ENCODE results near the gene DEDD.
A peak's percentile ranks its signal among the peaks of the same experiment; 100 is the strongest.
"Not testable (repeated sequence)": the region's sequence is repeated elsewhere in the genome, so short reads cannot be mapped to it uniquely, and the experiment has no call there.

Gene DEDD

DNA sequence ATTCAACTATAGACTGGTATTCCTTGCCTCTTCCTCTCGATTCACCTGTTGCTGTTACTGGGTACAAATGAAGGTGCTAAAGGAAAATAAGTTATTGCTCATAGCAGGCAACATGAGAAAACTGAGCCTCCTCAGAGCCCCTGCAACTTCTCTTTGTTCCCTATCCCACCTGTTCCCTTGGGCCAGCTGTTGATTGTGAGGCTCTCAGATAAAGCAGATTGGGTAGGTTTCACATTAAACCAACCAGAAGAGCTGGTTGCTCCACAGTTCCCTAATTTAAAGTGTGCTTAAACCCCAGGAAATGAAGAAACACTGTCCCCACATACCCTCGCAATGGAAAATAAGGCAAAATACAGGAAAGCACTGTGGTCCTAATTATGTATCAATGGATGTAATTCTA, 4.8 kb downstream of the DEDD start:
- peaks cover 14% of the 10 kb centered on the region for H3K4me1 ChIP-seq (ENCODE audit: control insufficient read depth, insufficient read depth, low read length, unreplicated experiment)
- no peak overlapping the region for H3K4me3 ChIP-seq (ENCODE audit: low read depth, low read length)
- no peak overlapping the region for H3K27ac ChIP-seq (ENCODE audit: low read depth, low read length)
- no peaks in the 10 kb centered on the region for H3K27me3 ChIP-seq (ENCODE audit: insufficient read depth, low read length)
- H3K79me2 ChIP-seq (ENCODE audit: control insufficient read depth, insufficient read depth, low read length, unreplicated experiment) = peaks cover 64% of the 10 kb centered on the region
- H2AFZ ChIP-seq (ENCODE audit: low read length, unreplicated experiment) = no peak overlapping the region
- H3K36me3 ChIP-seq (ENCODE audit: insufficient read depth, low read length) = peaks cover 22% of the 10 kb centered on the region

DNA sequence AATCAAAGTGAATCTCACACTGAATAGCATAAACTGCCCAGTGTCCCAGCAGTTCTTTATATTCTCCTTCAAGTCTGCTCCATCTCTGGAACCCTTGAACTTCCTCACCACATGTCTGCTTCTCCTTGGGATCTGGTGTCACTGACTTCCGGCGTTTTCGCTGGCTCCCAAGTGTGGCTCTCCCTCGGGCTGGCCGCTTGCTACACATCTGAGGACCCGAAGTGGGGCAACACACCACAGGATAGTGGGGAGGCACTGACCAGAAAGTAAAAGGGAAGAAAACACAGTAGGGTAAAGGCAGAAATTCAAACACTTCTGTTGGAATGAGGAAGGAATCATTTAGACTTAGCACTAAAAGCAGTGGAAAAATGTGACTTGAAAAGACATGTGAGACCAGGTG, 9.5 kb downstream of the DEDD start:
- Histone ChIP-seq H3K4me1 (ENCODE audit: control insufficient read depth, insufficient read depth, low read length, unreplicated experiment) (peaks cover 19% of the 10 kb centered on the region), H3K36me3 (ENCODE audit: insufficient read depth, low read length) (peaks cover 21% of the 10 kb centered on the region; the same call in 1 of the 2 replicates), H2AFZ (ENCODE audit: low read length, unreplicated experiment) (no peak overlapping the region), H3K79me2 (ENCODE audit: control insufficient read depth, insufficient read depth, low read length, unreplicated experiment) (peaks cover 34% of the 10 kb centered on the region), H3K27me3 (ENCODE audit: insufficient read depth, low read length) (no peaks in the 10 kb centered on the region), H3K4me3 (ENCODE audit: low read depth, low read length) (no peak overlapping the region), H3K27ac (ENCODE audit: low read depth, low read length) (no peak overlapping the region)

DNA sequence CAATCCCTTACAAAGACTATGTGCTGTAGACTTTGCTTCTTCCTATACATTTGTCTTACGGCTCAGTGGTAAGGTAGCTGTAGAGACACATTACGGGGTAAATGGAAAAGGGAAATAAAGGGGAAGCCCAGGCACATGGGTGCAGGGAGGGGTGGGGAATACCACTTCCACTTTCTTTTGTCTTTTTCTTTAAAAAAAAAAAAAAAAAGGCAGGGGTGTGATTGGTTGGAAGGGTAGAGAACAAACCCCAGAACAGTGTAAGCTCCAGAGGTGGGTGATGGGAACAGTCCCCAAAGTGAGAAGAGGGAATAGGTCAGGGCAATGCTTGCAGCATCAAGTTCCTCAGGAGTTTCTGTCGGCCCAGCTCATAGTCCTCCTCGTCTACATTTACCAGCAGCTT, 10.6 kb downstream of the DEDD start:
- Histone ChIP-seq H3K36me3 (ENCODE audit: insufficient read depth, low read length) (peaks cover 12% of the 10 kb centered on the region; the same call in 1 of the 2 replicates), H3K79me2 (ENCODE audit: control insufficient read depth, insufficient read depth, low read length, unreplicated experiment) (peaks cover 32% of the 10 kb centered on the region)

DNA sequence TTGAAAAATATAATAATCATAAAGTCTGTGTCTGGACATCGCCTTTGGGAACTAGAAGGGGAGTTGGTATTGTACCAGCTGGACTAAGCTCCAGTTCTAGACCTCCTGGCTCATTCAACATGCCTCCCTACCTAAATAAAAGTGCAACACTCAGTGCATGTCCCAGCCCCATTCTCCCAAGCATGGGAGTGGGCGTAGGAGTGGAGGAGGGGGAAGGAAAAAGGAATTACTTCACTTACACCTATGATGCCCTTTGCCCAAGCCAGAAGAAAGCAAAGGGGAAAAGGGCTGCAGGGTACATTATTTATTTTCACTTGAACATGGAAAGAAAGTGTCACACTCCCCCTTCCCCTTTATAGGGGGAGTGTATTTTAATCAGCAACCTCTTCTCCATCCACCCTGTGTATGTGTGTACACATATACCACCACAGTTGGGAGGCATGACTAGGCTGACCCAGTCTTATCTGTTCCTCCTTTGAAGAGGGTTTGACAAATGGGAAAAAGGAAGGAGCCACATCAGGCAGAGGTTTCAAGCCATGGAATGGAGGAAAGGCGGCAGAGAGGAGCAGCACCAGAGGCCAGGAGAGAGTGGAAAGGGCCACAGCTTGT, 11.3 kb downstream of the DEDD start:
- no peaks in the 10 kb centered on the region for H3K27me3 ChIP-seq (ENCODE audit: insufficient read depth, low read length)
- H3K4me3 ChIP-seq (ENCODE audit: low read depth, low read length) = no peak overlapping the region
- H3K4me1 ChIP-seq (ENCODE audit: control insufficient read depth, insufficient read depth, low read length, unreplicated experiment) = peaks cover 21% of the 10 kb centered on the region
- H3K27ac ChIP-seq (ENCODE audit: low read depth, low read length) = no peak overlapping the region
- H2AFZ ChIP-seq (ENCODE audit: low read length, unreplicated experiment) = no peak overlapping the region
- peaks cover 11% of the 10 kb centered on the region; the same call in 1 of the 2 replicates for H3K36me3 ChIP-seq (ENCODE audit: insufficient read depth, low read length)
- peaks cover 35% of the 10 kb centered on the region for H3K79me2 ChIP-seq (ENCODE audit: control insufficient read depth, insufficient read depth, low read length, unreplicated experiment)

More for the DNA sequence above, 10.6 kb downstream of the DEDD start:
- Histone ChIP-seq H2AFZ (ENCODE audit: low read length, unreplicated experiment) (no peak overlapping the region), H3K27ac (ENCODE audit: low read depth, low read length) (no peak overlapping the region), H3K27me3 (ENCODE audit: insufficient read depth, low read length) (no peaks in the 10 kb centered on the region), H3K4me3 (ENCODE audit: low read depth, low read length) (no peak overlapping the region), H3K4me1 (ENCODE audit: control insufficient read depth, insufficient read depth, low read length, unreplicated experiment) (peaks cover 19% of the 10 kb centered on the region)

DNA sequence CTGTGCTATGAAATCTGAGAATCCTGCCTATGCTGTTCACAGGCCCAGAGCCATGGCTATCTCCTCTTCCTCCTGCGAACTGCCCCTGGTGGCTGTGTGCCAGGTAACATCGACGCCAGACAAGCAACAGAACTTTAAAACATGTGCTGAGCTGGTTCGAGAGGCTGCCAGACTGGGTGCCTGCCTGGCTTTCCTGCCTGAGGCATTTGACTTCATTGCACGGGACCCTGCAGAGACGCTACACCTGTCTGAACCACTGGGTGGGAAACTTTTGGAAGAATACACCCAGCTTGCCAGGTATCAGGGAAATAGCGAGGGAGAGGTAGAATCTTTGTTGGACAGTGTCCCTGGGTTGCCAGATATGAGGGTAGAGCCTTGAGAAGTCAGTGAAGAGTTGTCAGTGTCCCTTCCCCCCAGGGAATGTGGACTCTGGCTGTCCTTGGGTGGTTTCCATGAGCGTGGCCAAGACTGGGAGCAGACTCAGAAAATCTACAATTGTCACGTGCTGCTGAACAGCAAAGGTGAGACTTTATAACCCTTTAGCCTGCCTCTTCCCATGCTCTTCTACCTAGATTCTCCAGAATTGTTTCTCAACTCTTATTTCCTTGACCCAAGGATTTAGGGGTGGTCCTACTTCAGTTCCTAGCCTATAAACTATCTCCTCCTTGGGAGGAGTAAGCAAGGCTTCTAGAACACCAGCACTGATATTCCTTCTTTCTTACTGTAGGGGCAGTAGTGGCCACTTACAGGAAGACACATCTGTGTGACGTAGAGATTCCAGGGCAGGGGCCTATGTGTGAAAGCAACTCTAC, 13.2 kb downstream of the DEDD start:
- Histone ChIP-seq H3K27ac (ENCODE audit: low read depth, low read length) (peak overlapping the region; percentile 87), H3K79me2 (ENCODE audit: control insufficient read depth, insufficient read depth, low read length, unreplicated experiment) (peaks cover 44% of the 10 kb centered on the region), H3K4me3 (ENCODE audit: low read depth, low read length) (peak overlapping the region; percentile 93), H3K4me1 (ENCODE audit: control insufficient read depth, insufficient read depth, low read length, unreplicated experiment) (peaks cover 38% of the 10 kb centered on the region), H3K27me3 (ENCODE audit: insufficient read depth, low read length) (no peaks in the 10 kb centered on the region), H2AFZ (ENCODE audit: low read length, unreplicated experiment) (no peak overlapping the region), H3K36me3 (ENCODE audit: insufficient read depth, low read length) (peaks cover 11% of the 10 kb centered on the region; the same call in 1 of the 2 replicates)

DNA sequence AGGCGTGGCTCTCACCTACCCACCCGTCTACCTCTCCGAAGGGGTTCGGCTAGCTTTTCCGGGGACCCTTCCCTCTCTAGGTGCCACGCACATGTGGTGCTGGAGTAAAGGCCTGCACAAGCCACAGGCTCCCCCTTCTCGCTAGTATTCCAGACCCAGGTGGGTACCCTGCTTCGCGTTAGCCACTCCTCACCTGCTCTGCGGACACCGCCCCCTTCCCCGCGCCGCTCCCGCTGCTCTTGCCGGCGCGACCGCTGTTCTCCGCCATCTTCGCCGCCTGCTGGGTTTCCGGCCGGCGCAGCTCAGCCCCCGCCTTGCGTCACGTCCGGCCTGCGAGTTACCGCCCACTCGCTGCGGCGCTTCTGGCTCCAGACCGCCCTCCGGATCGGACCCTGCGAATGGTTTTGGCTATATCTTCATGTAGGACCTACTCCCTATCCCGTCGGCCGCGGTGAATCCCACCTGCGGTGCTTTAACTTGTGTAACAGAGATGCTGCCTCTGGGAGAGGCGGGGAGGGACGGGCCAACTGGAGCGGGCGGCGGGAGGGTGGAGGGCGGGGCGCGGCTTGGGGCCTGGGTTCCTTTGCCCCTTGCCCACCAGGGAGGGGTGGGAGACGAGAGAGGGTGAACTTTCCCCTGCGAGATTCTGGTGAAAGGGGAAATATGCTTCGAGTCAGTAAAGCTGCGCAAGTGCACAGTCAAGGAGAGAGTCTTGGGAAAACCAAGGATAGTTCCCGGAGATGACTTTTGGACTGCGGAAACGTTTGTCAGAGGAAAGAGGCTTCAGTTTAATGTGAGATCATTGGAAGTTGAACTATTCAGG, 14.5 kb downstream of the DEDD start, which contains the start of the genes NIT1 and PFDN2:
TSS of gene NIT1 (plus strand) at position 347 of the 823 bp plus-strand sequence. CDS start at position 419, 72 bp downstream.
TSS of gene PFDN2 (minus strand) at position 279 of the 823 bp plus-strand sequence. CDS start at position 268, 11 bp downstream.
- H2AFZ ChIP-seq (ENCODE audit: low read length, unreplicated experiment) = peak within 1 kb of the TSS; percentile 92
- H3K79me2 ChIP-seq (ENCODE audit: control insufficient read depth, insufficient read depth, low read length, unreplicated experiment) = peaks cover 57% of the 10 kb centered on the region
- peak within 1 kb of the TSS; percentile 93 for H3K4me3 ChIP-seq (ENCODE audit: low read depth, low read length)
- H3K27me3 ChIP-seq (ENCODE audit: insufficient read depth, low read length) = no peaks in the 10 kb centered on the region
- peaks cover 40% of the 10 kb centered on the region for H3K4me1 ChIP-seq (ENCODE audit: control insufficient read depth, insufficient read depth, low read length, unreplicated experiment)
- peaks cover 14% of the 10 kb centered on the region; the same call in 1 of the 2 replicates for H3K36me3 ChIP-seq (ENCODE audit: insufficient read depth, low read length)
- H3K27ac ChIP-seq (ENCODE audit: low read depth, low read length) = peak within 1 kb of the TSS; percentile 87

DNA sequence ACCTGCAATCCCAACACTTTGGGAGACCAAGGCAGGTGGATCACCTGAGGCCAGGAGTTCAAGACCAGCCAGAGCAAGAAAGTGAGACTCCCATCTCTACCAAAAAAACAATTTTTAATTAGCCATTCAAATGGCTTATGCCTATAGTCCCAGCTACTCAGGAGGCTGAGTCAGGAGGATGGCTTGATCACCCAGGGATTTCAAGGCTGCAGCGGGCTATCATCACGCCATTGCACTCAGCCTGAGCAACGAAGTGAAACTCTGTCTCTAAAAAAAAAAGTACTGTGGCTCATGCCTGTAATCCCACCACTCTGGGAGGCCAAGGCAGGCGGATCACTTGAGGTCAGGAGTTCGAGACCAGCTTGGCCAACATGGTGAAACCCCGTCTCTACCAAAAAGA, 16.5 kb downstream of the DEDD start:
- H3K27ac ChIP-seq (ENCODE audit: low read depth, low read length) = peak overlapping the region; percentile 13; the same call in 1 of the 2 replicates
- peaks cover 11% of the 10 kb centered on the region; the same call in 1 of the 2 replicates for H3K36me3 ChIP-seq (ENCODE audit: insufficient read depth, low read length)
- not testable (repeated sequence) for H2AFZ ChIP-seq (ENCODE audit: low read length, unreplicated experiment); H3K27me3 ChIP-seq (ENCODE audit: insufficient read depth, low read length); H3K4me3 ChIP-seq (ENCODE audit: low read depth, low read length)
- H3K4me1 ChIP-seq (ENCODE audit: control insufficient read depth, insufficient read depth, low read length, unreplicated experiment) = peaks cover 40% of the 10 kb centered on the region
- H3K79me2 ChIP-seq (ENCODE audit: control insufficient read depth, insufficient read depth, low read length, unreplicated experiment) = peaks cover 77% of the 10 kb centered on the region

DNA sequence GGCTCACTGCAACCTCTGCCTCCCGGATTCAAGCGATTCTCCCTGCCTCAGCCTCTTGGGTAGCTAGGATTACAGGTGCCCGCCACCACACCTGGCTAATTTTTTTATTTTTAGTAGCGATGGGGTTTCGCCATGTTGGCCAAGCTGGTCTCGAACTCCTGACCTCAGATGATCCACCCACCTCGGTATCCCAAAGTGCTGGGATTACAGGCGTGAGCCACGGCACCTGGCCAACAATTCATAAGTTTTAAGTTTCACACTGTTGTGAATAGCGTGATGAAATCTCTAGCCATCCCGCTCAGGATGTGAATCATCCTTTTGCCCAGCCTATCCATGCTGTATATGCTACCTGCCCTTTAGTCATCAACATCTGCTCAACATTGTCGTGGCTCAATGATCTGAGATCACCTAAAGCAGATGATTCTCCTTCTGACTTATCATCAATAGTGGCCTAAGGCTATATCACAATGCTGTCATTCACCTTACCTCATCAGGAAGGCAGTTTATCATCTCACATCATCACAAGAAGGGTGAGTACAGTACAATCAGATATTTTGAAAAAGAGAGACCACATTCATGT, 17.2 kb downstream of the DEDD start:
- peaks cover 38% of the 10 kb centered on the region for H3K4me1 ChIP-seq (ENCODE audit: control insufficient read depth, insufficient read depth, low read length, unreplicated experiment)
- no peak overlapping the region for H2AFZ ChIP-seq (ENCODE audit: low read length, unreplicated experiment)
- H3K4me3 ChIP-seq (ENCODE audit: low read depth, low read length) = no peak overlapping the region
- peaks cover 8% of the 10 kb centered on the region; the same call in 1 of the 2 replicates for H3K36me3 ChIP-seq (ENCODE audit: insufficient read depth, low read length)
- no peaks in the 10 kb centered on the region for H3K27me3 ChIP-seq (ENCODE audit: insufficient read depth, low read length)
- H3K79me2 ChIP-seq (ENCODE audit: control insufficient read depth, insufficient read depth, low read length, unreplicated experiment) = peaks cover 78% of the 10 kb centered on the region
- H3K27ac ChIP-seq (ENCODE audit: low read depth, low read length) = peak overlapping the region; percentile 13; the same call in 1 of the 2 replicates

DNA sequence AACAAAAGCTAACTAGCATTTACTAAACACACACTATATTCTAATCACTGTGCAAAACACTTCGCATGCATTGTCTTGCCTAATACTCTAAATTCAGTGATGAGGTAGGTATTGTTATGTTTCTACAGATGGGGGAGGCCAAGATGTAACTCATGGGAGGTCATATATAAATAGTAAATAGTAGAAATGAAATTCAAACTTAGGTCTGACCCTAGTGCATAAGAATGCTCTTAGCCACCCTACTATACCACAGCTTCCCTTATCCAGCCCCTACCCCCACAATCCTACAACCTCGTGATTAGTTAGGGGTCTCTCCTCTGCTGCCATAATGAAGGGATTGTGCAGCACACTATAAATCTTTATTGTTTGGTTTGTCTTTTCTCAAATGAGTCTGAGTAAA, 17.9 kb downstream of the DEDD start:
- H3K27me3 ChIP-seq (ENCODE audit: insufficient read depth, low read length) = no peaks in the 10 kb centered on the region
- H3K79me2 ChIP-seq (ENCODE audit: control insufficient read depth, insufficient read depth, low read length, unreplicated experiment) = peaks cover 79% of the 10 kb centered on the region
- peaks cover 31% of the 10 kb centered on the region for H3K4me1 ChIP-seq (ENCODE audit: control insufficient read depth, insufficient read depth, low read length, unreplicated experiment)
- H3K27ac ChIP-seq (ENCODE audit: low read depth, low read length) = peak overlapping the region; percentile 3; the same call in 1 of the 2 replicates
- 0 out of 2 replicates have a peak, but pooled peaks cover 5% of the 10 kb centered on the region for H3K36me3 ChIP-seq (ENCODE audit: insufficient read depth, low read length)
- no peak overlapping the region for H3K4me3 ChIP-seq (ENCODE audit: low read depth, low read length)
- no peak overlapping the region for H2AFZ ChIP-seq (ENCODE audit: low read length, unreplicated experiment)

DNA sequence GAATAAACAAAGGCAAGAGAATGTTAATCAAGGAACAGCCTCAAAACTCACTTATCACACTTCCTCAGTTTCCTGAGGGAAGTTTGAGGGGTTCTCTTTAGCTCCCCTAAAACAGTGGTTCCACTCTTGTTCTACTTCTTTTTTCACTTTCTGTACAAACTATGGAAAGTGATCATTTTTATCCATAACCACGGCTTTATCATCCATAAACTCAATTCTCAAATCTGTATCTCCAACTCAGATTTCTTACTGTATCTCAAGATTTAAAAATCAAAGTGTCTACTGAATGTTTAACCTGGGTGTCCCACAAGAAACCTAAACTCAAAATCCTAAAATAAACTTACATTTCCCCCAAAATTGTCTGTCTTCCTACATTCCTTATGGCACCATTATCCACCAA, 18.6 kb downstream of the DEDD start:
- H3K4me1 ChIP-seq (ENCODE audit: control insufficient read depth, insufficient read depth, low read length, unreplicated experiment) = peaks cover 25% of the 10 kb centered on the region
- H3K27me3 ChIP-seq (ENCODE audit: insufficient read depth, low read length) = no peaks in the 10 kb centered on the region
- H3K36me3 ChIP-seq (ENCODE audit: insufficient read depth, low read length) = 0 out of 2 replicates have a peak, but pooled peaks cover 8% of the 10 kb centered on the region
- H3K4me3 ChIP-seq (ENCODE audit: low read depth, low read length) = no peak overlapping the region
- H3K27ac ChIP-seq (ENCODE audit: low read depth, low read length) = no peak overlapping the region
- peaks cover 78% of the 10 kb centered on the region for H3K79me2 ChIP-seq (ENCODE audit: control insufficient read depth, insufficient read depth, low read length, unreplicated experiment)
- no peak overlapping the region for H2AFZ ChIP-seq (ENCODE audit: low read length, unreplicated experiment)

All from ACC112 (cell line).